ENCODE data around the gene PVALEF.

PVALEF gene

GRCh38 chr17:81200201-81200600 is 34.9 kb downstream of the PVALEF start:
- DNase-seq (ENCODE audit: low read depth, low spot score), result no peak
- no peaks in the 10 kb centered on the region for H3K27me3 ChIP-seq (ENCODE audit: insufficient read depth, insufficient read length)
- TF ChIP-seq SUZ12 (IDR thresholded peaks at IDR 0.05; ENCODE audit: extremely low read depth, insufficient read depth, insufficient read length), result no peak
- no peak for TF ChIP-seq ZNF274 (IDR thresholded peaks at IDR 0.05; ENCODE audit: low read depth, low read length)
- TF ChIP-seq YY1 (IDR thresholded peaks at IDR 0.05; ENCODE audit: insufficient read depth, insufficient read length), result no peak
- peak overlapping the region; percentile 22 for H3K9ac ChIP-seq (ENCODE audit: insufficient read length, low read depth)
- H3K4me3 ChIP-seq (ENCODE audit: insufficient read length, low read depth), result no peak overlapping the region
- H3K36me3 ChIP-seq (ENCODE audit: insufficient read depth, insufficient read length, low read length), result peaks cover 55% of the 10 kb centered on the region
- peaks cover 11% of the 10 kb centered on the region for H3K4me1 ChIP-seq (ENCODE audit: insufficient read depth, insufficient read length)
- H3K9me3 ChIP-seq (ENCODE audit: insufficient read depth, low read length), result no peaks in the 10 kb centered on the region

GRCh38 chr17:81200695-81201580 is 35.6 kb downstream of the PVALEF start:
- H3K9me3 ChIP-seq (ENCODE audit: insufficient read depth, low read length), result no peaks in the 10 kb centered on the region
- H3K4me1 ChIP-seq (ENCODE audit: insufficient read depth, insufficient read length), result peaks cover 11% of the 10 kb centered on the region
- DNase-seq (ENCODE audit: low read depth, low spot score), result peak; percentile 28
- no peaks in the 10 kb centered on the region for H3K27me3 ChIP-seq (ENCODE audit: insufficient read depth, insufficient read length)
- H3K9ac ChIP-seq (ENCODE audit: insufficient read length, low read depth), result peak overlapping the region; percentile 15
- H3K4me3 ChIP-seq (ENCODE audit: insufficient read length, low read depth), result no peak overlapping the region
- peaks cover 52% of the 10 kb centered on the region for H3K36me3 ChIP-seq (ENCODE audit: insufficient read depth, insufficient read length, low read length)
- TF ChIP-seq ZNF274 (IDR thresholded peaks at IDR 0.05; ENCODE audit: low read depth, low read length), result no peak
- TF ChIP-seq YY1 (IDR thresholded peaks at IDR 0.05; ENCODE audit: insufficient read depth, insufficient read length), result no peak
- TF ChIP-seq SUZ12 (IDR thresholded peaks at IDR 0.05; ENCODE audit: extremely low read depth, insufficient read depth, insufficient read length), result no peak

GRCh38 chr17:81202318-81202717 is 37.0 kb downstream of the PVALEF start:
- Histone ChIP-seq H3K4me3 (ENCODE audit: insufficient read length, low read depth) (no peak overlapping the region), H3K9me3 (ENCODE audit: insufficient read depth, low read length) (no peaks in the 10 kb centered on the region), H3K27me3 (ENCODE audit: insufficient read depth, insufficient read length) (no peaks in the 10 kb centered on the region), H3K36me3 (ENCODE audit: insufficient read depth, insufficient read length, low read length) (peaks cover 50% of the 10 kb centered on the region), H3K4me1 (ENCODE audit: insufficient read depth, insufficient read length) (peaks cover 11% of the 10 kb centered on the region), H3K9ac (ENCODE audit: insufficient read length, low read depth) (no peak overlapping the region)
- DNase-seq (ENCODE audit: low read depth, low spot score), result no peak
- TF ChIP-seq ZNF274 (IDR thresholded peaks at IDR 0.05; ENCODE audit: low read depth, low read length), result no peak
- no peak for TF ChIP-seq YY1 (IDR thresholded peaks at IDR 0.05; ENCODE audit: insufficient read depth, insufficient read length)
- no peak for TF ChIP-seq SUZ12 (IDR thresholded peaks at IDR 0.05; ENCODE audit: extremely low read depth, insufficient read depth, insufficient read length)

GRCh38 chr17:81203136-81203535 is 37.8 kb downstream of the PVALEF start:
- no peaks in the 10 kb centered on the region for H3K9me3 ChIP-seq (ENCODE audit: insufficient read depth, low read length)
- no peak for TF ChIP-seq YY1 (IDR thresholded peaks at IDR 0.05; ENCODE audit: insufficient read depth, insufficient read length)
- H3K36me3 ChIP-seq (ENCODE audit: insufficient read depth, insufficient read length, low read length), result peaks cover 48% of the 10 kb centered on the region
- H3K4me1 ChIP-seq (ENCODE audit: insufficient read depth, insufficient read length), result peaks cover 14% of the 10 kb centered on the region
- peak overlapping the region; percentile 10 for H3K9ac ChIP-seq (ENCODE audit: insufficient read length, low read depth)
- H3K4me3 ChIP-seq (ENCODE audit: insufficient read length, low read depth), result no peak overlapping the region
- DNase-seq (ENCODE audit: low read depth, low spot score), result no peak
- no peaks in the 10 kb centered on the region for H3K27me3 ChIP-seq (ENCODE audit: insufficient read depth, insufficient read length)

GRCh38 chr17:81204578-81204977 is 39.3 kb downstream of the PVALEF start:
- no peak for DNase-seq (ENCODE audit: low read depth, low spot score)
- Histone ChIP-seq H3K9me3 (ENCODE audit: insufficient read depth, low read length) (no peaks in the 10 kb centered on the region), H3K27me3 (ENCODE audit: insufficient read depth, insufficient read length) (no peaks in the 10 kb centered on the region), H3K4me3 (ENCODE audit: insufficient read length, low read depth) (no peak overlapping the region), H3K4me1 (ENCODE audit: insufficient read depth, insufficient read length) (peaks cover 14% of the 10 kb centered on the region), H3K9ac (ENCODE audit: insufficient read length, low read depth) (no peak overlapping the region), H3K36me3 (ENCODE audit: insufficient read depth, insufficient read length, low read length) (peaks cover 40% of the 10 kb centered on the region)
- TF ChIP-seq ZNF274 (IDR thresholded peaks at IDR 0.05; ENCODE audit: low read depth, low read length), result no peak
- no peak for TF ChIP-seq YY1 (IDR thresholded peaks at IDR 0.05; ENCODE audit: insufficient read depth, insufficient read length)
- TF ChIP-seq SUZ12 (IDR thresholded peaks at IDR 0.05; ENCODE audit: extremely low read depth, insufficient read depth, insufficient read length), result no peak

- no peaks in the 10 kb centered on the region for H3K9me3 ChIP-seq (ENCODE audit: insufficient read depth, low read length)
- TF ChIP-seq ZNF274 (IDR thresholded peaks at IDR 0.05; ENCODE audit: low read depth, low read length) (no peak), YY1 (IDR thresholded peaks at IDR 0.05; ENCODE audit: insufficient read depth, insufficient read length) (no peak)
- H3K27me3 ChIP-seq (ENCODE audit: insufficient read depth, insufficient read length), result no peaks in the 10 kb centered on the region
- H3K4me3 ChIP-seq (ENCODE audit: insufficient read length, low read depth), result no peak overlapping the region
- peaks cover 35% of the 10 kb centered on the region for H3K36me3 ChIP-seq (ENCODE audit: insufficient read depth, insufficient read length, low read length)
- H3K9ac ChIP-seq (ENCODE audit: insufficient read length, low read depth), result no peak overlapping the region
- no peak for DNase-seq (ENCODE audit: low read depth, low spot score)
- H3K4me1 ChIP-seq (ENCODE audit: insufficient read depth, insufficient read length), result peaks cover 11% of the 10 kb centered on the region
Observed at GRCh38 chr17:81206166-81206565, 40.9 kb downstream of the PVALEF start.

GRCh38 chr17:81206657-81207056 is 41.4 kb downstream of the PVALEF start:
- Histone ChIP-seq H3K27me3 (ENCODE audit: insufficient read depth, insufficient read length) (no peaks in the 10 kb centered on the region), H3K9me3 (ENCODE audit: insufficient read depth, low read length) (no peaks in the 10 kb centered on the region), H3K4me1 (ENCODE audit: insufficient read depth, insufficient read length) (peaks cover 11% of the 10 kb centered on the region), H3K36me3 (ENCODE audit: insufficient read depth, insufficient read length, low read length) (peaks cover 35% of the 10 kb centered on the region), H3K9ac (ENCODE audit: insufficient read length, low read depth) (no peak overlapping the region), H3K4me3 (ENCODE audit: insufficient read length, low read depth) (no peak overlapping the region)
- DNase-seq (ENCODE audit: low read depth, low spot score), result no peak
- no peak for TF ChIP-seq ZNF274 (IDR thresholded peaks at IDR 0.05; ENCODE audit: low read depth, low read length)
- TF ChIP-seq YY1 (IDR thresholded peaks at IDR 0.05; ENCODE audit: insufficient read depth, insufficient read length), result no peak

Measured in NT2/D1 (cell line).